ENCODE measurements around the gene CEP78. TPM values are rescaled to one million over a fixed set of nuclear protein-coding genes. Genes with fewer than 3 reads are reported as not detected.
"Not testable (repeated sequence)": the region's sequence is repeated elsewhere in the genome, so short reads cannot be mapped to it uniquely, and the experiment has no call there.

The CEP78 gene
- total RNA-seq, 1 donor from 2014 or later = 13.7 TPM

DNA sequence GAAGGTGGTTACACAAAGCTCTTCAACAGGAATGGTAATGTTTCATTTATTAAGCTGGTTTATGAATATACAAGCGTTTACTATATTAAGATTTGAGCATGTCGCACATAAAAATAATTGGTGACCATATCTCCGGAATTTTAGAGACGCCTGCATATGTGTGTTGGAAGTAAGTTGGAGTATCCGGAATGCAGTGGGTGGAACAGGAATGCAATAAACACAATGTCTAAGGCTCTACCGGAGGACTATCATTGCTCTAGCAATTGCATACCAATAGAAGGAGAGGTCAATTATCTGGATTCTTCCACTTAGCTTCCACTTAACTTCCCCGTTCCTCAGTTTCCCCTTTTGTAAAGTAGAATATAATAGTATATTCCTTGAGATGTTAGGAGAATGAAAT lies 1.1 kb upstream of the CEP78 start:
- no peak for DNase-seq (ENCODE audit: low spot score)

DNA sequence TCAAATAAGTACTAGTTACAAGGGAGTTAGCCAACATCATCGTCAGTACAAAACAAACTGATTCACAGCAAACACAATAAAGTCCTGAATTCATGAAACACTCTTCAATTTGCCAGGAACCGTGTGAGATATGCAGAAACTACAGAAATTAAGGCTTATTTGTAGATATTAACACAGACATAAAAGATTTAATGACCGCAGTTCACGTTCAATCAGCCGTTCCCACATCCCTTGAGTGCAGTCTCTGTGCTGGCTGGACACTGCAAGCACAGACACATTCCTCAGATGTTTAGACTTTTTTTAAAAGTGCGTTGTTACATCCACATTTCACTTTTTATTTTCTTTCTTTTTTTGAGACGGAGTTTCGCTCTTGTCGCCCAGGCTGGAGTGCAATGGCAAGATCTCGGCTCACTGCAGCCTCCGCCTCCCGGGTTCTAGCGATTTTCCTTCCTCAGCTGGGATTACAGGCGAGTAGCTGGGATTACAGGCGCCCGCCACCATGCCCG lies 566 bp upstream of the CEP78 start:
- no peak for DNase-seq (ENCODE audit: low spot score)

DNA sequence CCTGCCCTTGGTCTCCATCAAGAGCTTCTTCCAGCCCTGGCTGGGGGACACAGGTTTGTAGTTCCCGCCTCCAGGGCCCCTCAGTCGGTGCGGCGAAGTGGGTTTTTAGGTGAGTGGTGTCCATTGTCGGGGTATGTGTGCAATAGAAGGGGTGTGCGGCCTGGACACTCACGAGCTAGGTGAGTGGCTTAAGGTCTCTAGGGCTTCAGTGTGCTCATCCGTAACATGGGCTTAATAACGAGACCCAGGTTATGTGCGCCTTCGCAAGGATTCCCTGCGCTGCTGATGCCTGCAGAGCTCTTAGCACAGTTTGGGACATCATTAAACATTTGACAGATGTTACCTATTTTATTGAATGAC lies 656 bp downstream of the CEP78 start:
- no peak for DNase-seq (ENCODE audit: low spot score)

DNA sequence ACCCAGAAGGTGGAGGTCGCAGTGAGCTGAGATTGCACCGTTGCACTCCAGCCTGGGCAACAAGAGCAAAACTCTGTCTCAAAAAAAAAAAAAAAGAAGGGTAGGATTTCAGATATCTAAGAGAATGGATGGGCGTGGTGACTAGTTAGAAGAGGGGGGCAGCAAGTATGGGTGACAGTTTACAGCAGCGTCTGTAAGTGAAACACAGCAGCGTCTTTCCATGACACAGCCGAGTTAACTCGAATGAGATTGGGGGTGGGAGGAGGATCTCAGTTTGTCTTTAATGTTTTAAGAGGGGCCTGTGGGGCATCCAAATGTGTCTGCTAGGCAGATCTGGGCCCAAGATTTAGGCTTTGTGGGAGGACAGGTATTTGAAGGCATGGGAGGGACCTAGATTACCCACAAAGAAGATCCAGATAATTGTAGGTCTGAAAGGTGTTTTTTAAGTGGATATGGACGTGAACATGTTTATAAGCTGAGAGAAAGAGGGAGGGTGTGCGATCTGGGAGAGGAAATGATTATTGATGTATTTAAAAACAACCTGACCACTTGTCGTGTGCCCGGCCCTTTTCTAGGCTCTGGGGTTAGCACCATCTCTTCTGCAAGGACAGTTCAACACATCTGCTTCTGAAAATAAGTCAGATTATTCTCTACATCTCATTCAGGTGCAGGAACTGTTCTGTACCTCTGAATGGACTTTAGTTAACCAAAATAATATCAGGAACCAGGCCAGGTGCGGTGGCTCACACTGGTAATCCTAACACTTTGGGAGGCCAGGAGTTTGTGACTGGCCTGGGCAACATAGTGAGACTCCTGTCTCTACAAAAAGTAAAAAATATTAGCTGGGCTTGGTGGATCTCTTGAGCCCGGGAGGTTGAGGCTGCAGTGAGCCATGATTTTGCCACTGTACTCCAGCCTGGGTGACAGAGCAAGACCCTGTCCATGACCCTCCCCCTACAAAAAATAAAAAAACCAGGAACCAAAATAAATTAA lies 2.5 kb downstream of the CEP78 start:
- no peak for DNase-seq (ENCODE audit: low spot score)

DNA sequence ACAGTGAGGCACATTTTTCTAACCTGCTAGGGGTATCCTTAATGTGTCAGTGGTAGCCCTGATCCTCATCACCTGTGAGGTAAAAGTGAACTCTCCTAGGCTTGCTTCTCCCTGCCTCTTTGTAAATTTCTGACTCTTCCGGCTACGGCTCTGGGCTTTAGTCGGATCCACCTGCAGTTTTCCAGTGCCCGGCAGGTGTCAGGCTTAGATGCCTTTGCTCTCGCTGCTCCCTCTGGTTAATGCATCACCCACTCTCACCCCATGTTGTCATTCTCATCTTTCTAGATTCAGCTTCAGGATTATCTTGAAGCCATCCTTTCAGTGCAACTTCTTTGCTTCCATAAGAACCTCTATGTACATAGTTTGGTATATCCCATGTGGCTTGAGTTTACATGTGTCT lies 3.6 kb downstream of the CEP78 start:
- no peak for DNase-seq (ENCODE audit: low spot score)

DNA sequence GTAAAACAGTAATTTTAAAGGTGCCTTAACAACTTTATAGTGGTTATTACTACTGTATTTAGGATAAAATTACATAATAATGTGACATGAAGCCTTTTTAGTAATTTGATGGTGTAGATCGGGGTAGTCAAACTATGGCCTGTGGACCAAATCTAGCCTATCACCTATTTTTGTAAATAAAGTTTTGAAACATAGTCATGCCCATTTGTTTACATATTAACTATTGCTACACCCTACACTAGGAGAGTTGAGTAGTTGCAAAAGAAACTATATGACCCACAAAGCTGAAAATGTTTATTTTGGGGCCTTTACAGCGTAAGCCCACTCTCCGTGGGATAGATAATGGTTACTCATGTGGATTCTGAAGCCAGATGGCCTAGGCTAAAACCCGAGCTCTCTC lies 6.2 kb downstream of the CEP78 start:
- DNase-seq (ENCODE audit: low spot score) = no peak

DNA sequence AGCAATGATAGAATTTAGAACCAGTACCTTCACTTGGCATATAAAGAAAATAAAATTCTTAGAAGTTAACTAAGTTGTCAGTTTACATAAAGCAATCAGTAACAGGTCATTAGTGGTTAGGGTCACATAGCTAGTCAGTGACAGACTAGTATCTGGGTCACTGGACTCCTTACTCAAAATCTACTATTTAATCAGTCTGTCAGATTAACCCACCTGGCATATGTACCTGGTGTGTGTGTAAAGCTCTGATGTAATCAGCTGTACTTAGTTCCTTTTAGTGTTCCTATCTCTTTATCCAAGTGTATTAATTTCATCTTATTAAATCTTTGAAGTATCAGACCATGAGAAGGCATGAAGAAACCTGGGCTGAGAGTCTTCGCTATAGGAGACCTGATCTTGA lies 7.3 kb downstream of the CEP78 start:
- no peak for DNase-seq (ENCODE audit: low spot score)

DNA sequence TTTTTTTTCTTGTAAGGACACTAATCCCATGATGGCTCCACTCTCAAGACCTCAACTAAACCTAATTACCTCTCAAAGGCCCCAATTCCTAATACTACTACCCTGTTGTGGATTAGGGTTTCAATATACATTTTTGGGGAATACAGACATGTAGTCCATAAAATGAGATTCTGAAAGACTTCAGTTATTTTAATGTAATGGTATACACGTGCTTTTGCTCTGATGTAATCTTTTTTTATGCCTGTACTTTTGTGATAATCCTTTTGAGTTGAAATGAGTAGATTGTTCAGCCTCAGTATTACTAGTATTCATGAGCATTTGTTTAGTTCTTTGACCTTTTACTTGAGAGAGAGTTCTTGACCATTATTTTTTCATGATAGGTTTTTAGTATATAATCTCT lies 9.5 kb downstream of the CEP78 start:
- DNase-seq (ENCODE audit: low spot score) = no peak

DNA sequence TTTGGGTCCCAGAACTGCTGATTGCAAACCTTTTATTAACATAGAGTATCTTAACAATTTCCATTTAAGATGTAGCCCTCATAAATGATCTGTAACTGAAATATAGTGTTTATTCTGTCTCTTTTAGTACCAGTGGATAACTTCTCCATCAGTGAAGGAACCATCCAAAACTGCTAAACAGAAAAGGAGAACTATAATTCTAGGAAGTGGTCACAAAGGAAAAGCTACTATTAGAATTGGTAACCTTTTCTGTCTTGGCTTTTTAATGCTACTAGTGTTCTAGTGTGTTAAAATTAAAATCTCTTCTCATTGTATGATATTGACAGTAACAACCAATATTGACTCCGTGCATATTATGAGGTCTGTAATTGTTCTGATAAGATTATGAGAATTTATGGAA lies 12.8 kb downstream of the CEP78 start:
- no peak for DNase-seq (ENCODE audit: low spot score)

DNA sequence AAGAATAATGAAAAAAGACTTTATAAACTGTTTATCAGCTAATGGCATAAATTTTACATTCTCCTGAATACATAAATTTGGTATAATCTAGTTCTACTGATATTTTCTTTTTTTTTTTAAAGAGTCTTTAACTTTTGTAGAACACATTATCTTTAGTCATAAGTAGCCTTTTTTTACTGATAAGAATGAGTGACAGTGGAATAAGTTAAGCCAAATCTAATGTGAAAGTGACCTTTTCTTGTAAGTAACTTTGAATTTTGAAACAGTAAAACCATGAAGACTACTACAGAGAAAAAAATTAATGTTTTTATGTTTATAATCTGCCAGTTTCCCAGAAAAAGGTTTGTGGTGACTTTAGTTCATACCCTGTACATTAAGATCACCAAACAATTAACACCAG lies 13.7 kb downstream of the CEP78 start:
- DNase-seq (ENCODE audit: low spot score) = no peak

DNA sequence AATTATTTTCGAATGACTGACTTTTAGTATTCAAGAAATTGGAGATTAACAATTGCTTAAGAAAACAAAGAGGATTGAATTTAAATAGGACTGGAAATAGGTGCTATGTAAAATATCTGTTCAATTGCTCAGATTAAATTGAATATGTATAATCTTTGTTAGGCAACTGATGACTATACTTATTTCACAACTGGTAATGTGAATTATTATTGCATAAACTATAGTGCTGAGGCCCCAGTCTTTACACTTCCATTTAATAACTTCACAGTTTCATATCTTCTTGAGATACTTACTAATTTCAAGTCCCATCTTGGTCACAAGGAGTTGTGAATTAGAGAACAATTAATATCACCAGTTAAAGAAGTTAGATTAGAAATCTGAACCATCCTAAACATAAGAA lies 16.7 kb downstream of the CEP78 start:
- DNase-seq (ENCODE audit: low spot score) = no peak

DNA sequence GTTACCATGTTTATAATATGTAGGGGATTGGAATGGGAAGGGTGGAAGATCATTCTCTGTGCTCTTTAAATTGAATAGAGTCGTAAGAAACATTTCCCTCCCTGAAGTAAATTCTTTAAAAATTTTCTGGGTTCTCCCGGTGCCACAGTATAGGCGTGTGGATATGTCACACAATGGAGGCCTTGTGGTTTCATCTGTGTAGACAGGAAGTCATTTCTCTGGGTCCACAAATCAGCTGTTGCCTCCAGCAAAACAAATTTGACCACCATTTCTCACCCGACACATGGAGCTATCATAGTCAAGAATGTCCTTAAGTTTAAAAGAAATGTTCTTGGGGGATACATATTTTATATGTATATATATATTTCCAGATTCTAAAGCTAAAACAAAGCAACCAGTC lies 17.4 kb downstream of the CEP78 start:
- DNase-seq (ENCODE audit: low spot score) = no peak

DNA sequence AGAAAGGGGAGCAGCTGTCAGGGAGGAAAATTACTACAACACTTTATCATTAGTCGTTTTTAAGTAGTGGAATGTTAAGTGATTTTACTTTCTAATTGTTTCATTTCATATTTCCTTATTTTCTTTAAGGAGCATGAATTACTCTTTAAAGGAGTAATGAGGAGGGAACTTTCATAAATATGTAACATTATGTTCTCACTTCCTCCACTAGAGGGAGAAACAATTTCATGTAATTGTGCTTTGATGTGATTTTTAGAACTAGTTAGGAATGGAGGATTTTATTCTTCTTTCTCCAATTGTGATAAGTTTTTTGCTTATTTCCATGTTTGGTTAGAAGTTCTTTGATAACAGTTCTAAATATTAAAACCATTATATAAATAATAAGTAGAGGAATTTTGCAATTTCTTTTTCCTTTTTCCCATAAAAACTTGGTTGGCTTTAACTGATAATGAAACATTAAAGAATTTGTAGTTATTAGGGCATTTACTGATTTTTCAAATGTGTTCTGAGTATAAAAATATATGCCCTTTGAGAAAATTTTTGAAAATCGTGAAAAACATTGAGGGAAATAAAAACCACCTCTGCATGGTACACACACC lies 25.6 kb downstream of the CEP78 start:
- no peak for DNase-seq (ENCODE audit: low spot score)

DNA sequence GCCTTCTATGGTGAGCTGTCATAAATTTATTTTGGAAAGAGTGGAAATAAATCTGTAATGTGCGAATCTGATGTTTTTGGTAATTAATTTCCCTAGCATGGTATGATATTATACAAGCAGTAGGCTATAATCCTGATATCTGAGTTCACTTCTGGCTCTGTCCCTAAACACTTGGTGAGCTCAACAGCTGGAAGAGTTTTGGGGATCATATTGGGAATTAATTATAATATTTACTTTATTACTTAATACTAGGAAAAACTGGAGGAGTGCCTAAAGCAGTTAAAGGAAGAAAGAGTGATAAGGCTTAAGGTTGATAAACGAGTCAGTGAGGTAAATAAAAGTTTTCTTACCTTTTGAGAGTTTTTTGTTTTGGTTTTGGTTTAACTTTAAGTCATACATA lies 26.8 kb downstream of the CEP78 start:
- DNase-seq (ENCODE audit: low spot score) = no peak

DNA sequence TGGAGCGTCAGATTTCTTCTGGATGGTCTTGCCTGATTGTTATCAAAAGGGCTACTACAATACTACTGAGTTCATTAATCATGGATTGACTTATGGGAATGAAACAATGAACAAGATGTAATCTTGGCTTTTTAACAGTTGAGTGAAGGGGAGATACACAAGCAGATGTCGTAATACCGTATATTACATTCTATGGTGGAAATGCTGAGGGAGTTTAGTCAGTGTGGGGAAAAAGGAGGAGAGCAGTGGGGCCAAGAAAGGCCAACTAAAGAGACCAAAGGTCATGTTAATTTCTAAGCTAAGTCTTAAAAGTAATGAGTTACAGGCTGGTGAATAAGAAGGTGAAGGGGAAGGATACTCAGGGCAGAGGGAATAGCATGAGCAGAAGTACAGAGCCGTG lies 32.0 kb downstream of the CEP78 start:
- no peak for DNase-seq (ENCODE audit: low spot score)

DNA sequence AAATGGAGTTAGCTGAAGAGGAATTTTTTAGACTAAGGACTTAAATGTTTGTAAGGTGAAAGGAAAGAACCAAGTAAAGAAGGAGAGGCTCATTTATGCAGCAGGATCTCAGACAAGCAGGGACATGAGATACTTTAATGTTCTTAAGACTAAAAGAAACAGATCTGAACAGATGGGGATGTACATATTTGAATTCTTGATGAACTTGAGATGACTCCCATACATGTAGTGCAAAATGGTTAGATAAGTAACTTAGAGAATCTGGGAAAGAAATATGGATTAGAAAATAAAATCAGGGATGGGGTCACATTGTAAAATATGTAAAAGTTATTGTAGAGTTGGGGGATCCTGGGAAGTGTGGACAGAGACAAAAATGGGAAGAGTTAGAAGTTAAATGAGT lies 33.9 kb downstream of the CEP78 start:
- no peak for DNase-seq (ENCODE audit: low spot score)

DNA sequence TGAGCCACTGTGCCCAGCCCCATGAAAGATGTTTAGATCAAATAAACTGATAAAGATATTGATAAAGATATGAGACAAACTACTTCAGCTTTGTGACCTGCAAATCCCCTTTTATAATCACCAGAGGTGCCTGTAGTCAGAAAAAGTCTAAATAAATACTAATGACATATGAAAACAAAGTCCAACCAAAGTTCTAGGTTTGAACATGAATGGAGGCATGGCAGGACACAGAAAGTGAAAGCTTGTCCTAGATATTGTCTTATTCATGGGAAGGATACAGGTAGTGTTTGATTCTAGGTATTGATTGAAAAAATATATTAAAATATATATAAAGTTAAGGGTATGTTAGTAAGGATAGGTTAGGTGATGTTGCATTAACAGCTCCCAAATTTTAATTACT lies 36.4 kb downstream of the CEP78 start:
- DNase-seq (ENCODE audit: low spot score) = no peak

DNA sequence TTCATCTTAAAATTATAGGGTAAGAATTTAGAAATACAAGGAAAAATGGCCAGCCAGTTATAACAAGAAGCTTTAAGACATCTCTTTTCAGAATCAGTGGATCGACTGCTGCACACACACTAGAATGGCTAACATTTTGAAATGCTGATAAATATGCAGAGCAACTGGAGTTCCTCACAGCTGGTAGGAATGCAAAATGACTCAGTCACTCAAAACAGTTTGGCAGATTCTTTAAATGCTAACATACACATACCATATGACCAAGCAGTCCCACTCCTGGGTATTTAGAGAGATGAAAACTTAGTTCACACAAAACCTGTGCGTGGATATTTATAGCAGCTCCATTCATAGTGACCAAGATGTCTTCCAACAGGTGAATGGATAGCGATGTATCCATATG lies 37.9 kb downstream of the CEP78 start:
- DNase-seq (ENCODE audit: low spot score) = no peak

DNA sequence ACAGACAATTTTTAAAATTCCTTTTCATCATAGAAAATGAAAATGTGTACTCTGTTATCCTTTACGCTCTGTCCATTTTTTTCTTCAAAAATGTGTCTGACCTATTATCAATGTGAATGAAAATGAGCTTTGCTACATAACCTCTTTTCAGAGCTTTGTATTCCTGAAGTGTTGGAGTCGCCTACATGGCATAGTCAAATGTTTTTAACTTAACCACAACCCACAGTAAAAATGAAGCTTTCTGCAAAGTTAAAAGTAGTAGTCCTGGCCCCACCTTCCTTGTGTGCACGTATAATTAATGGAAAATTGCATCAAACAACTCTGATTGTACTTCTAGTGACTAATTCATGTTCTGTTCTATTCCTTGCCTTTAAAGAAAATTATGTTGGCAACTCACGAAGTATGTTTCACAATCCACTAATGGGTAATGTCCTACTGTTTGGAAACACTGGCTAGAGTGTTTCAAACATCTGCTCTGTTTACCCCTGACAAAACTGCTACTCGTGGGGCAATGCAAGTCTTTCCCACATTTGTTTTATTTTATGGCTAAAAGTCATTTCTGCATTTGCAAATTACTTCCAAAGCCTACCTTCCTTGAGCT lies 42.4 kb downstream of the CEP78 start:
- DNase-seq (ENCODE audit: low spot score) = no peak

DNA sequence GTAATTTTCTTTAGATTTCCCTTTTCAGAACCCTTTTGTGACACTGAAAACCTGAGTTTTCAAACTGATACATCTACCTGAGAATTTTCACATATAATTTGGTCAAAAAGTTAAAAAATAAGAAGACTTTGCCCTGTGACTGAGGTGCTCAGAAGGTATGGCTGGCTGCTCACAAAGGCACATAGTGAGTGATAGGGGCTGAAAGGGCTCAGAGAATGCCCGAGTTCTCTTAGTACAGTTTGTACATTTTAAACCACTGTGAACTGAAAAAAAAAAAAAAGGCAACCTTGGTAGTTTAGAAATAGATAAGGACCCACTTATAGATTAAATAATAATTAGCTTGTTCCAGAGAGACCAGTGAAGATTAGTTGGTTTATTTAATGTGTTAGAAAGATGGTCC lies 42.9 kb downstream of the CEP78 start:
- DNase-seq (ENCODE audit: low spot score) = no peak

DNA sequence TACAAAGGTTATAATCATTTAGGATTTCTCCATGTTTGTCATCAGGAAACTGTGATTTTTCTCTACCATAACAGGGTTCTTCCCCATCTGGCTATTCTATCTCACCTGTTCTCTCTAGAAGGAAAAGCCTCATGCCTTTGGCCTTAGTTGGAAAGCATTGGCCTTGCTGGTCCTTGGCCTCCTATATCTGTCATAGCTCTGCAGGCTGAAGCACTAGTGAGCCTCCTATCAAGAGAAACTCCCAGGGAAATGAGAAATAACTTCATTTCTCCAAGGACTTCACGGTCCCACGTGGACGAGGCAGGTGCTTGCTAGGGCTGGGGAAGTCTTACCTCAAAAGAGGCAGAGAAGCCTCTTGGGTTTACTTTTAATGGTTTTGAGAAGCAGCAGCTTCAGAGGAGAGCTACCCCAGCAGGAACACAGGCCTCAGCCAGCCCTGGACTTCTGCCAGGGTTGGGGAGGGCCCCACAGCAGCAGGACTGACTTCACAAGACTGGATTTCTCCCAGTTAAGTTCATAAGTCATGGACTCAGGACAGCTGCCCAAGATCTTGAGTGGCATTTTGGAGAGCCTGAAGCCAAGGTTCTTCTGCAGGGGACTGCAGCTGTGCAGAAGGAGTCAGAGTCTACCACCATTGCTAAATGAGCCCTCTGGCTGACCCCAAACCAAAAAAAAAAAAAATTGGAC lies 45.2 kb downstream of the CEP78 start:
- DNase-seq (ENCODE audit: low spot score) = peak; percentile 58

DNA sequence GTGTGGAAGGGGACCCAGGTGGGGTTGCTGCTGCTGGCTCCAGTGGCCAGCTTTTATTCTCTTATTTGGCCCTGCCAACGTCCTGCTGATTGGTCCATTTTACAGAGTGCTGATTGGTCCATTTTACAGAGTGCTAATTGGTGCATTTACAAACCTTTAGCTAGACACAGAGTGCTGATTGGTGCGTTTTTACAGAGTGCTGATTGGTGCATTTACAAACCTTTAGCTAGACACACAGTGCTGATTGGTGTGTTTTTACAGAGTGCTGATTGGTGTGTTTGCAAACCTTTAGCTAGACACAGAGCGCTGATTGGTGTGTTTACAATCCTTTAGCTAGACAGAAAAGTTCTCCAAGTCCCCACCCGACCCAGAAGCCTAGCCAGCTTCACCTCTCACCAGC lies 48.3 kb downstream of the CEP78 start:
- not testable (repeated sequence) for DNase-seq (ENCODE audit: low spot score)

Measured in mucosa of gallbladder (tissue), 1 donor.